ENCODE data around the gene MRPS27. TPM values are rescaled to one million over a fixed set of nuclear protein-coding genes. Genes with fewer than 3 reads are reported as not detected.

Gene MRPS27
- total RNA-seq, 4 donors from 2014 or later, result 42.7 to 49.4 (median 48.1) TPM

DNA sequence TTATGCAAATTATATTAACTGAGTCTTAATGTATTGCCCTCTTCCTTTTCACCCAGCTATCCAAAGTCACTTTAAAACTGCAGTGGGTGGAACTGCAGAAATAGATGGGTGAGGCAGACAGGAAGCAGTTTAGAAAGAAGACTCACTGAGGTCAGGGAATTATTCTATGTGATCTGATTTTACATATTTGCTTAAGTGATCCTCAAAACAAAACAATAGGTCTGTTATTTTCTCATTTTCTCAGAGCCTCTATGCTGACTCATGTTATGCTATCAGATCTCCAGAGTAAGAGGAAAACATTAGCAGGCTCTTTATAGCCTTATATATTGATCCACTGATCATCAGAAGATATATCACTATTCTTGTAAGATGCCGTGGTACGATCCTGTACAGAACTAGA lies 63.5 kb downstream of the MRPS27 start:
- TF ChIP-seq, protein P1, sequence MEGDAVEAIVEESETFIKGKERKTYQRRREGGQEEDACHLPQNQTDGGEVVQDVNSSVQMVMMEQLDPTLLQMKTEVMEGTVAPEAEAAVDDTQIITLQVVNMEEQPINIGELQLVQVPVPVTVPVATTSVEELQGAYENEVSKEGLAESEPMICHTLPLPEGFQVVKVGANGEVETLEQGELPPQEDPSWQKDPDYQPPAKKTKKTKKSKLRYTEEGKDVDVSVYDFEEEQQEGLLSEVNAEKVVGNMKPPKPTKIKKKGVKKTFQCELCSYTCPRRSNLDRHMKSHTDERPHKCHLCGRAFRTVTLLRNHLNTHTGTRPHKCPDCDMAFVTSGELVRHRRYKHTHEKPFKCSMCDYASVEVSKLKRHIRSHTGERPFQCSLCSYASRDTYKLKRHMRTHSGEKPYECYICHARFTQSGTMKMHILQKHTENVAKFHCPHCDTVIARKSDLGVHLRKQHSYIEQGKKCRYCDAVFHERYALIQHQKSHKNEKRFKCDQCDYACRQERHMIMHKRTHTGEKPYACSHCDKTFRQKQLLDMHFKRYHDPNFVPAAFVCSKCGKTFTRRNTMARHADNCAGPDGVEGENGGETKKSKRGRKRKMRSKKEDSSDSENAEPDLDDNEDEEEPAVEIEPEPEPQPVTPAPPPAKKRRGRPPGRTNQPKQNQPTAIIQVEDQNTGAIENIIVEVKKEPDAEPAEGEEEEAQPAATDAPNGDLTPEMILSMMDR (IDR thresholded peaks at IDR 0.05; ENCODE audit: low read depth), result no peak

DNA sequence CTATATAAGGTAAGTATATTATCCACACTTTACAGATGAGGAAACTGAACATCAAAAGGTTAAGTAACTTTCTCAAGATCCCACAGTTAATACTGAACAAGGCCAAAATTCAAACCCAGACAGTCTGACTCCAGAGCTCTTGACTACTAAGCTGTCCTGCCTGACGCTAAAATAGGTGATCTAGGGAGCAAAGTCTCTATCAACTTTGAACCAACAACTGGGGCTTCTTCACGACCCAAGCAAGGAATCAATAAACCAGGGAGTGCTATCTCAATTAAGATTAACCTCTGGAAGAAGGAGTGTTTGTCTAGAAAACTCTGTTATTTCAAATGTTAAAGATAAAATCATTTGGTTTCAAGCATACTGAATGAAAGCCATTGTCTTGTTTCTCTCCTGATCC lies 64.4 kb downstream of the MRPS27 start:
- TF ChIP-seq, protein P1 (IDR thresholded peaks at IDR 0.05; ENCODE audit: low read depth), result no peak

DNA sequence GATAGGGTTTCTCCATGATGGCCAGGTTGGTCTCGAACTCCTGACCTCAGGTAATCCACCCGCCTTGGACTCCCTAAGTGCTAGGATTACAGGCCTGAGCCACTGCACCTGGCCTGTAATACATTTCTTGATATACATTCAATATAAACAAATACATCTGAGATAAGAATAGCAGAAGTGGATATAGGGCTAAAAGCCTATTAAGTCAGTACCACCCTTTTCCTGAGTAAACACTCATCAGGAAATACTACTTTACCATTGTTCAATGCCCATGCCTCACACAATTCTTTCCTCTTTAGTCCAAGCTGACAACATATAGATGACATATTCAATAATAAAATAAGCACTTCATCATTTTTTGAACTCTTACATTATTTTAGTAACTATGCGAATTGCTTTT lies 64.8 kb downstream of the MRPS27 start:
- TF ChIP-seq, protein P1 (IDR thresholded peaks at IDR 0.05; ENCODE audit: low read depth), result no peak

DNA sequence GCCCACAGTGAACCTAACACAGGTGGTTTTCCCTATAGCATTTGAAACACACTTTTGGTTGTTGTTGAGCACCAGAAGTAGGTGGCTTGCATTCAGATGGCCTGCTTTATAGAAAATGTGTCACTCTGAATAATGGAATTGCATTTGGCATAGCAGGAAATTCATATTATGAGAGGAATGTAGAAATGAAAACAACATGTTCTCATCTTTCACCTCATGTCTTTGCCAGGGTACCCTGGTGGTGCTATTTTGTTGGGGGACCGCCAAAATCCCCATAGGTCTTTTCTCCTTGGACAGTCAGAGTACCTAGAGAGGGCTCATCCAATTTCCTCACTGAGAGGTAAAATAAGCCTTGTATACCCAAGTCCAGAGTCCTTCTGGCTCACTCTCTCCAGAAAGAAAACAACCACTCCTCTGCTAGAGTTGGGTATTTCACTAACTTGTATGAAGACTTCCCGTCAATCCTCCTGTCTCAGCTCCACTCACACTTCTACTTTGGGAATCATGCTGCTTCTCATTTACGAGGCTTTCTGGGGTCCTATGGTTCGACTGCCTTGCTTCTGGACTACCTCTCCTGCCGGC lies 67.4 kb downstream of the MRPS27 start:
- TF ChIP-seq, protein P1 (IDR thresholded peaks at IDR 0.05; ENCODE audit: low read depth), result no peak

DNA sequence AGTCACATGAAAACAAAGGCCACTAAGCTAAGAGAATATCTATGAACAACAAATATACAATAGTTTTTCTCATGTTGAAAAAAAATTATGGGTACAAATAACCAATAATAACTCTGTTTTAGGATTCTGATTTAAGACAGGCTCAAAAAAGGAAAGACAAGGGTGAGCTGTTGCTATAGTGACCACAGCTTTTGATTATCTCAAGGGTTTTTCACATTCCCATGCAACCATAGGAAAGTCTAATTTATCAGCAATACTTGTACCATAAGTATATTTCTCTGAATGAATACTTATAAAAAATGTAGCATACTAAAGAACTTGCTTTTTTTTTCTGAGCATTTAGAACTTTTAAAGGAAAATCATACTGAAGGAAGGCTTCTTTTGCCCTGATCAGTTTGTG lies 68.0 kb downstream of the MRPS27 start:
- TF ChIP-seq, protein P1 (IDR thresholded peaks at IDR 0.05; ENCODE audit: low read depth), result no peak

DNA sequence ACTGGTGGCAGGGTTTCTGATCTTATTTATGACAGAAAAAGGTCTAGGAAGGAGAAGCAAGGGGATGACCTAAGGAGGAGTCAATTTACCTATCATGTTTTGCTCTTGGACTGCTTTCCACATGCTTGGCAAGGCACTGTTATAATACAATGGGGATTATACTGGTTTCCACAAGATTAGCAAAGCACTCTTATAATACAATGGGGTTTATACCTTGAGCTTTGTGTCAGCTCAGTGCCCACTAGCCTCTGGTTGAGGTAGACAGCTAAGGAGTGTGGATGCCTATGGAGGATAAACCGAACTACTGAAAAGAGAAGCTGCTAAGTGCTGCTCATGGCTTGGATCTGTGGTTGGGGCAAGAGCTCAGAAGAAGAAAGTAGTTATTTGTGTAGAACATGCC lies 68.7 kb downstream of the MRPS27 start:
- TF ChIP-seq, protein P1 (IDR thresholded peaks at IDR 0.05; ENCODE audit: low read depth), result no peak

DNA sequence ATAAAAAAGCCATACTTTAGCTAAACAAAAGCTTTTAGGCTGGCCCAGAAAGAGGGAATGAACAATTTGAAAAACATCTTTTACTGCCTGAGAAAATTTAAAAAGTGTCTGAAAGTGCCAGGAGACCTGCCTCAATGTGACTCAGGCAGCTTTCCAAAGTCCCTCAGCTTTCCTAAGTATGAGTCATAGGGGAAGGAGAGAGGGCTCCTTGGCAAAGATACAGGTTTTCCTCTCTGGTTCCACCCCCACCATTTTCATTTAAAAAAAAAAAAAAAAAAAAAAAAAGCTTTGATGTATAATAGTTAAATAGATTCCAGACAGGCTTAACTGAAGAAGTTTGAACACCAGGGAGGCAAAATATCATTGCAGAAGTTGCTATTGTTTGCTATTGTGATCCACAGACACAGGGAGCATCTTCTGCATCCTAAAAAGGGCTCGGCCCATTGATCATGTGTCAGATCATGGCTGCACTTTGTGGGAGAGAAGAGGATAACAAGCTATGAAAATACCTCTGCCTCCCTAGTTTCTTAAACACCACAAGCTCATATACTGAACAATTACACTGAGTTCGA lies 71.5 kb downstream of the MRPS27 start:
- TF ChIP-seq, protein P1 (IDR thresholded peaks at IDR 0.05; ENCODE audit: low read depth), result no peak

Measured in subcutaneous adipose tissue (tissue), 4 donors.